ENCODE data around the gene IL1RL2.

GRCh38 chr2:102258386-102259074, 71.7 kb downstream of the IL1RL2 start:
- TF ChIP-seq ZFX (IDR thresholded peaks at IDR 0.05) (no peak), ELF1 (IDR thresholded peaks at IDR 0.05; ENCODE audit: borderline replicate concordance, low read depth) (no peak), EZH2 (IDR thresholded peaks at IDR 0.05) (no peak), CTCF (IDR thresholded peaks at IDR 0.05 in 2 of 3, conservative IDR thresholded peaks at IDR 0.05 in 1 of 3; ENCODE audit: borderline replicate concordance in 1 of 3, insufficient read depth in 1 of 3, low read depth in 2 of 3, low read length in 2 of 3) (no peak), MAX (IDR thresholded peaks at IDR 0.05) (0 out of 2 replicates have a peak, but pooled peaks have one; percentile 26), POLR2AphosphoS5 (IDR thresholded peaks at IDR 0.05; ENCODE audit: low read depth, low read length) (no peak), YY1 (IDR thresholded peaks at IDR 0.05; ENCODE audit: extremely low read depth, insufficient replicate concordance, low read depth, low read length) (no peak)
- TF ChIP-seq, protein P1, sequence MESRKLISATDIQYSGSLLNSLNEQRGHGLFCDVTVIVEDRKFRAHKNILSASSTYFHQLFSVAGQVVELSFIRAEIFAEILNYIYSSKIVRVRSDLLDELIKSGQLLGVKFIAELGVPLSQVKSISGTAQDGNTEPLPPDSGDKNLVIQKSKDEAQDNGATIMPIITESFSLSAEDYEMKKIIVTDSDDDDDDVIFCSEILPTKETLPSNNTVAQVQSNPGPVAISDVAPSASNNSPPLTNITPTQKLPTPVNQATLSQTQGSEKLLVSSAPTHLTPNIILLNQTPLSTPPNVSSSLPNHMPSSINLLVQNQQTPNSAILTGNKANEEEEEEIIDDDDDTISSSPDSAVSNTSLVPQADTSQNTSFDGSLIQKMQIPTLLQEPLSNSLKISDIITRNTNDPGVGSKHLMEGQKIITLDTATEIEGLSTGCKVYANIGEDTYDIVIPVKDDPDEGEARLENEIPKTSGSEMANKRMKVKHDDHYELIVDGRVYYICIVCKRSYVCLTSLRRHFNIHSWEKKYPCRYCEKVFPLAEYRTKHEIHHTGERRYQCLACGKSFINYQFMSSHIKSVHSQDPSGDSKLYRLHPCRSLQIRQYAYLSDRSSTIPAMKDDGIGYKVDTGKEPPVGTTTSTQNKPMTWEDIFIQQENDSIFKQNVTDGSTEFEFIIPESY (IDR thresholded peaks at IDR 0.05; ENCODE audit: extremely low read depth, insufficient replicate concordance, low read length): no peak

All from HCT116 (cell line).